H9 (cell line): ENCODE results near the gene MYH7. TPM values are rescaled to one million over a fixed set of nuclear protein-coding genes. Genes with fewer than 3 reads are reported as not detected.

Source experiments
- DNase-seq: peaks from one replicate; pipeline ENCODE4 v3.0.0-alpha.2; 2017
- H2AFZ ChIP-seq: one replicate; pipeline ENCODE4 v1.6.1; 2013; ENCODE audit warnings: mild to moderate bottlenecking, low read length, control low read depth, moderate library complexity
- H2AK5ac ChIP-seq: 2 replicates; pipeline ENCODE4 v1.6.1; 2013; ENCODE audit warnings: low read length, control low read depth, mixed read lengths; ENCODE audit not compliant: insufficient read length
- H2BK120ac ChIP-seq: one replicate; pipeline ENCODE4 v1.6.1; 2013; ENCODE audit warnings: low read depth, mild to moderate bottlenecking, low read length, control low read depth, inconsistent platforms; ENCODE audit not compliant: poor library complexity, severe bottlenecking
- H2BK12ac ChIP-seq: 2 replicates; pipeline ENCODE4 v1.6.1; 2013; ENCODE audit warnings: low read length, control low read depth, mixed read lengths, low read depth; ENCODE audit not compliant: insufficient read length
- H2BK15ac ChIP-seq: 2 replicates; pipeline ENCODE4 v1.6.1; 2013; ENCODE audit warnings: low read depth, low read length, control low read depth
- H2BK20ac ChIP-seq: one replicate; pipeline ENCODE4 v1.6.1; 2013; ENCODE audit warnings: low read depth, mild to moderate bottlenecking, low read length, control low read depth, inconsistent platforms; ENCODE audit not compliant: poor library complexity, severe bottlenecking
- H2BK5ac ChIP-seq: 2 replicates; pipeline ENCODE4 v1.6.1; 2013; ENCODE audit warnings: low read length, control low read depth, mixed read lengths; ENCODE audit not compliant: insufficient read length
- H3K14ac ChIP-seq: 2 replicates; pipeline ENCODE4 v1.6.1; 2013; ENCODE audit warnings: low read length, control low read depth; ENCODE audit not compliant: insufficient read depth
- H3K18ac ChIP-seq: 2 replicates; pipeline ENCODE4 v1.6.1; 2013; ENCODE audit warnings: low read depth, mild to moderate bottlenecking, mixed read lengths, low read length, control low read depth; ENCODE audit not compliant: insufficient read length
- H3K23ac ChIP-seq: 2 replicates; pipeline ENCODE4 v1.6.1; 2013; ENCODE audit warnings: low read length, control low read depth, mixed read lengths, low read depth; ENCODE audit not compliant: insufficient read length
- H3K23me2 ChIP-seq: 2 replicates; pipeline ENCODE4 v1.6.1; 2013; ENCODE audit warnings: low read depth, mild to moderate bottlenecking, mixed read lengths, low read length, control low read depth; ENCODE audit not compliant: insufficient read length, poor library complexity, severe bottlenecking
- H3K27ac ChIP-seq: 2 replicates; pipeline ENCODE4 v1.5.1; 2013; ENCODE audit warnings: low read length, control low read depth, mixed read lengths, low read depth; ENCODE audit not compliant: insufficient read length
- H3K27me3 ChIP-seq: 2 replicates; pipeline ENCODE4 v1.6.1; 2013; ENCODE audit warnings: low read length, control low read depth, inconsistent platforms; ENCODE audit not compliant: insufficient read depth
- H3K4ac ChIP-seq: 2 replicates; pipeline ENCODE4 v1.6.1; 2013; ENCODE audit warnings: low read depth, mild to moderate bottlenecking, control low read depth, inconsistent platforms, low read length, moderate library complexity
- H3K4me1 ChIP-seq: 2 replicates; pipeline ENCODE4 v1.6.1; 2013; ENCODE audit warnings: low read length, control low read depth, inconsistent platforms; ENCODE audit not compliant: insufficient read depth
- H3K4me2 ChIP-seq: 2 replicates; pipeline ENCODE4 v1.6.1; 2013; ENCODE audit warnings: low read length, control low read depth, mixed read lengths; ENCODE audit not compliant: insufficient read length, insufficient read depth
- H3K56ac ChIP-seq: 2 replicates; pipeline ENCODE4 v1.6.1; 2013; ENCODE audit warnings: low read depth, mild to moderate bottlenecking, mixed read lengths, low read length, control low read depth; ENCODE audit not compliant: insufficient read length
- H3K79me1 ChIP-seq: 2 replicates; pipeline ENCODE4 v1.6.1; 2013; ENCODE audit warnings: low read depth, mild to moderate bottlenecking, moderate library complexity, low read length, control low read depth, inconsistent platforms; ENCODE audit not compliant: insufficient read depth, poor library complexity, severe bottlenecking
- H3K79me2 ChIP-seq: 2 replicates; pipeline ENCODE4 v1.6.1; 2013; ENCODE audit warnings: low read length, control low read depth, inconsistent platforms; ENCODE audit not compliant: insufficient read depth
- H3K9ac ChIP-seq: 2 replicates; pipeline ENCODE4 v1.6.1; 2013; ENCODE audit warnings: low read length, control low read depth, mixed read lengths; ENCODE audit not compliant: insufficient read length; ENCODE audit errors: extremely low read depth
- H3K9me3 ChIP-seq: one replicate; pipeline ENCODE4 v1.6.1; 2013; ENCODE audit warnings: low read depth, low read length, inconsistent platforms; ENCODE audit not compliant: control insufficient read depth
- H3T11ph ChIP-seq: one replicate; pipeline ENCODE4 v1.6.1; 2013; ENCODE audit warnings: mild to moderate bottlenecking, low read length, control low read depth, inconsistent platforms
- H4K20me1 ChIP-seq: one replicate; pipeline ENCODE4 v1.6.1; 2013; ENCODE audit not compliant: control insufficient read depth, insufficient read length, insufficient read depth
- H4K5ac ChIP-seq: 2 replicates; pipeline ENCODE4 v1.6.1; 2013; ENCODE audit warnings: low read depth, mild to moderate bottlenecking, mixed read lengths, low read length, control low read depth; ENCODE audit not compliant: insufficient read length
- H4K8ac ChIP-seq: replicated peaks from 2 replicates; pipeline ENCODE4 v1.6.1; 2013; ENCODE audit warnings: low read length, control low read depth, mixed read lengths, low read depth; ENCODE audit not compliant: insufficient read length
- H4K91ac ChIP-seq: 2 replicates; pipeline ENCODE4 v1.6.1; 2013; ENCODE audit warnings: low read depth, mild to moderate bottlenecking, moderate library complexity, mixed read lengths, low read length, control low read depth; ENCODE audit not compliant: insufficient read length
- H3K27ac Mint-ChIP-seq, 3 experiments: 2 replicates in 2 of 3; 3 replicates in 1 of 3; pipeline ENCODE4 v1.8.0; 2020 to 2021; ENCODE audit warnings: mixed read lengths in 3 of 3, mild to moderate bottlenecking in 1 of 3, moderate library complexity in 1 of 3
- H3K27me3 Mint-ChIP-seq: 2 replicates; pipeline ENCODE4 v1.8.0; 2021; ENCODE audit warnings: low read depth, mild to moderate bottlenecking, moderate library complexity, mixed read lengths
- H3K36me3 Mint-ChIP-seq, 3 experiments: 2 replicates in 2 of 3; 3 replicates in 1 of 3; pipeline ENCODE4 v1.8.0; 2020 to 2021; ENCODE audit warnings: low read depth in 3 of 3, mixed read lengths in 3 of 3; ENCODE audit not compliant: insufficient read depth in 1 of 3
- H3K4me1 Mint-ChIP-seq, 2 experiments: 2 replicates each; pipeline ENCODE4 v1.8.0; 2020; ENCODE audit warnings: mixed read lengths in 2 of 2
- H3K4me3 Mint-ChIP-seq, 2 experiments: 2 replicates in 1 of 2; 3 replicates in 1 of 2; pipeline ENCODE4 v1.8.0; 2020 to 2021; ENCODE audit warnings: mild to moderate bottlenecking in 2 of 2, mixed read lengths in 2 of 2, moderate library complexity in 1 of 2
- H3K9me3 Mint-ChIP-seq, 2 experiments: 2 replicates in 1 of 2; 3 replicates in 1 of 2; pipeline ENCODE4 v1.8.0; 2020; ENCODE audit warnings: mild to moderate bottlenecking in 2 of 2, mixed read lengths in 2 of 2, moderate library complexity in 1 of 2
- WGBS: extraction: QIAGEN DNeasy Blood & Tissue Kit; methylation state at CpG from one replicate; pipeline ENCODE4 v1.1.7; 2013; ENCODE audit warnings: missing lambda C conversion rate, low lambda C conversion rate, mixed read lengths; ENCODE audit not compliant: insufficient read length; ENCODE audit errors: extremely low coverage; 5-methylcytosine and 5-hydroxymethylcytosine counted together
- total RNA-seq: library from RNA; stranded (reverse); gene quantifications from 2 replicates; pipeline ENCODE4 v1.2.1, GENCODE V29; 2021
- TF ChIP-seq, protein P1 (sequence below): fragments of 200-600 bp; sonication (generic); conservative IDR thresholded peaks from 3 replicates; pipeline ENCODE4 v1.8.0; 2021; ENCODE audit warnings: antibody characterized with exemption, mild to moderate bottlenecking

The MYH7 gene
- total RNA-seq, 1 experiment from 2014 or later, result not detected

DNA sequence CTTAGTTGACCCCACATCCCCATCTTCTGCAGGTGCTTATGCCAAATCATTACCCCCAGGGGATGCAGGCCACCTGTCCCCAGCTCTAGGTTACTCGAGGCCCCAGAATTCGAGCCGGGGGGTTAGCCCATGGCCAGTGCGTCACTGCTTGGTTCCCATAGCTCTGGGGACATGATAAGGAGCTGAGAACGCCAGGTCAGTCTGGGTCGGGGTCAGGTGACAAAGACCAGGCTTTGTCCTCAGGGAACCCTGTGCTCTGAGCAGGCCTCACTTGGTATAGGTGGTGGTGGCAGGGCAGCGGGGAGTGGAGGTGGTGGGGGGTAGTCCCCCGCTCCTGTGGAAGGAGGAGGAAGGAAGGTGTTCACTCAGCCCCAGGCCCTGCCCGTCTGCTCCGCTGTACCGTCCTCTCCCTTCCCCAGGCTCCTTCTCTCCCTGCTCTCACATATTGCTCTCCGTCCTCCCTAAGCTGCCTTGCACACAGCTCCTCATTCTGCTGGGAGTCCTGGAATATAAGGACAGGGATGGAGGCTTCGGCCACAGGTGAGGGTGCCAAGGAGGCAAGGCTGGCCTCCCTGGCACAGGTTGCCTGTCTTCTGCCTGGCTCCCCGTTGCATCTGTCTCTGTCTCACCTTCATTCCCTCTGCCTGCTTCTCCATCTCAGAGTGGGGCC is 25.4 kb downstream of the MYH7 start:
- no peak overlapping the region for H3K18ac ChIP-seq
- no peaks in the 10 kb centered on the region for H4K20me1 ChIP-seq
- no peak overlapping the region for H2BK12ac ChIP-seq
- no peak overlapping the region for H2BK20ac ChIP-seq
- H3K4ac ChIP-seq, result no peak overlapping the region
- no peak overlapping the region for H2BK5ac ChIP-seq
- H3K4me2 ChIP-seq, result no peak overlapping the region
- H3T11ph ChIP-seq, result no peak overlapping the region
- H3K56ac ChIP-seq, result no peak overlapping the region
- H3K9ac ChIP-seq, result no peak overlapping the region
- no peak overlapping the region for H3K27ac ChIP-seq
- Mint-ChIP-seq H3K4me1 (peaks cover 15 to 17% of the 10 kb centered on the region in 2 experiments), H3K4me3 (no peak overlapping the region), H3K27me3 (peaks cover 51% of the 10 kb centered on the region), H3K27ac (no peak overlapping the region), H3K9me3 (no peaks in the 10 kb centered on the region), H3K36me3 (no peaks in the 10 kb centered on the region)
- no peak overlapping the region for H2AFZ ChIP-seq
- no peaks in the 10 kb centered on the region for H3K23me2 ChIP-seq
- H4K5ac ChIP-seq, result no peak overlapping the region
- no peak overlapping the region for H4K91ac ChIP-seq
- no peaks in the 10 kb centered on the region for H3K79me1 ChIP-seq
- TF ChIP-seq, protein P1, sequence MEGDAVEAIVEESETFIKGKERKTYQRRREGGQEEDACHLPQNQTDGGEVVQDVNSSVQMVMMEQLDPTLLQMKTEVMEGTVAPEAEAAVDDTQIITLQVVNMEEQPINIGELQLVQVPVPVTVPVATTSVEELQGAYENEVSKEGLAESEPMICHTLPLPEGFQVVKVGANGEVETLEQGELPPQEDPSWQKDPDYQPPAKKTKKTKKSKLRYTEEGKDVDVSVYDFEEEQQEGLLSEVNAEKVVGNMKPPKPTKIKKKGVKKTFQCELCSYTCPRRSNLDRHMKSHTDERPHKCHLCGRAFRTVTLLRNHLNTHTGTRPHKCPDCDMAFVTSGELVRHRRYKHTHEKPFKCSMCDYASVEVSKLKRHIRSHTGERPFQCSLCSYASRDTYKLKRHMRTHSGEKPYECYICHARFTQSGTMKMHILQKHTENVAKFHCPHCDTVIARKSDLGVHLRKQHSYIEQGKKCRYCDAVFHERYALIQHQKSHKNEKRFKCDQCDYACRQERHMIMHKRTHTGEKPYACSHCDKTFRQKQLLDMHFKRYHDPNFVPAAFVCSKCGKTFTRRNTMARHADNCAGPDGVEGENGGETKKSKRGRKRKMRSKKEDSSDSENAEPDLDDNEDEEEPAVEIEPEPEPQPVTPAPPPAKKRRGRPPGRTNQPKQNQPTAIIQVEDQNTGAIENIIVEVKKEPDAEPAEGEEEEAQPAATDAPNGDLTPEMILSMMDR, result no peak
- no peak overlapping the region for H3K14ac ChIP-seq
- H3K9me3 ChIP-seq, result no peaks in the 10 kb centered on the region
- H2BK120ac ChIP-seq, result no peak overlapping the region
- no peaks in the 10 kb centered on the region for H3K27me3 ChIP-seq
- no peak for DNase-seq
- no peaks in the 10 kb centered on the region for H3K4me1 ChIP-seq
- no peaks in the 10 kb centered on the region for H3K79me2 ChIP-seq
- no peak overlapping the region for H4K8ac ChIP-seq
- H2BK15ac ChIP-seq, result no peak overlapping the region
- H3K23ac ChIP-seq, result no peak overlapping the region
- WGBS, result no CpG with 5 or more reads among the region's 14 CpGs
- no peak overlapping the region for H2AK5ac ChIP-seq
